Neuronal stem cell (in vitro differentiated cells): ENCODE data around the gene LGR4.

Experiments
- DNase-seq: peaks from one replicate; pipeline ENCODE4 v3.0.0-alpha.2; 2013; ENCODE audit warnings: low spot score
- H2AFZ ChIP-seq: one replicate; pipeline ENCODE4 v1.6.1; 2013; ENCODE audit warnings: mild to moderate bottlenecking, low read length, inconsistent platforms
- H2AK5ac ChIP-seq: 2 replicates; pipeline ENCODE4 v1.6.1; 2013; ENCODE audit warnings: low read depth, mild to moderate bottlenecking, inconsistent platforms, low read length, moderate library complexity, mixed read lengths
- H2BK120ac ChIP-seq: 2 replicates; pipeline ENCODE4 v1.6.1; 2013; ENCODE audit warnings: low read depth, mild to moderate bottlenecking, inconsistent platforms, low read length, moderate library complexity, mixed read lengths
- H2BK12ac ChIP-seq: one replicate; pipeline ENCODE4 v1.6.1; 2013; ENCODE audit warnings: low read length, inconsistent platforms
- H2BK15ac ChIP-seq: 2 replicates; pipeline ENCODE4 v1.6.1; 2013; ENCODE audit warnings: mild to moderate bottlenecking, low read length, inconsistent platforms, mixed read lengths
- H2BK5ac ChIP-seq: one replicate; pipeline ENCODE4 v1.6.1; 2013; ENCODE audit warnings: inconsistent platforms, mild to moderate bottlenecking, low read length, moderate library complexity
- H3K14ac ChIP-seq: one replicate; pipeline ENCODE4 v1.6.1; 2013; ENCODE audit warnings: low read length, inconsistent platforms
- H3K18ac ChIP-seq: 2 replicates; pipeline ENCODE4 v1.6.1; 2013; ENCODE audit warnings: low read length, inconsistent platforms
- H3K23ac ChIP-seq: 2 replicates; pipeline ENCODE4 v1.6.1; 2013; ENCODE audit warnings: low read depth, mild to moderate bottlenecking, mixed read lengths, low read length, inconsistent platforms; ENCODE audit not compliant: poor library complexity
- H3K27ac ChIP-seq: replicated peaks from 3 replicates; pipeline ENCODE4 v1.5.1; 2013; ENCODE audit warnings: low read length, inconsistent platforms
- H3K27me3 ChIP-seq, 3 experiments: 2 replicates each; pipeline ENCODE4 v1.6.1; 2013; ENCODE audit warnings: low read length in 3 of 3, mild to moderate bottlenecking in 2 of 3, inconsistent platforms in 1 of 3, low read depth in 1 of 3, mixed read lengths in 1 of 3, moderate library complexity in 1 of 3; ENCODE audit not compliant: control insufficient read depth in 3 of 3, insufficient read depth in 3 of 3
- H3K36me3 ChIP-seq, 2 donors: replicated peaks in 1 of 2; 2 replicates each; pipeline ENCODE4 v1.6.1; 2013; ENCODE audit warnings: low read length in 2 of 2; ENCODE audit not compliant: control insufficient read depth in 2 of 2, insufficient read depth in 2 of 2
- H3K4ac ChIP-seq: 2 replicates; pipeline ENCODE4 v1.6.1; 2013; ENCODE audit warnings: inconsistent platforms, mild to moderate bottlenecking, low read length, moderate library complexity
- H3K4me1 ChIP-seq, 2 donors: 1 replicate in 1 of 2; 2 replicates in 1 of 2; pipeline ENCODE4 v1.6.1; 2013; ENCODE audit warnings: low read length in 2 of 2, low read depth in 1 of 2; ENCODE audit not compliant: control insufficient read depth in 2 of 2, insufficient read depth in 1 of 2
- H3K4me2 ChIP-seq: one replicate; pipeline ENCODE4 v1.6.1; 2013; ENCODE audit warnings: mild to moderate bottlenecking, low read length, inconsistent platforms; ENCODE audit not compliant: insufficient read depth, poor library complexity, severe bottlenecking
- H3K4me3 ChIP-seq, 2 donors: 2 replicates each; pipeline ENCODE4 v1.5.1; 2013; ENCODE audit warnings: low read length in 2 of 2, mild to moderate bottlenecking in 2 of 2, inconsistent platforms in 1 of 2, moderate library complexity in 1 of 2
- H3K79me1 ChIP-seq: one replicate; pipeline ENCODE4 v1.6.1; 2013; ENCODE audit warnings: low read depth, mild to moderate bottlenecking, inconsistent platforms, low read length, moderate library complexity
- H3K9ac ChIP-seq: one replicate; pipeline ENCODE4 v1.6.1; 2013; ENCODE audit warnings: mild to moderate bottlenecking, low read depth, low read length, inconsistent platforms; ENCODE audit not compliant: poor library complexity
- H3K9me3 ChIP-seq, 2 donors: replicated peaks in 1 of 2; 2 replicates each; pipeline versions ENCODE3 to v1.6.1; 2013; ENCODE audit warnings: low read length in 2 of 2, mild to moderate bottlenecking in 2 of 2, inconsistent platforms in 1 of 2, low read depth in 1 of 2, mixed read lengths in 1 of 2, moderate library complexity in 1 of 2; ENCODE audit not compliant: control insufficient read depth in 2 of 2, insufficient read depth in 1 of 2
- H4K8ac ChIP-seq: one replicate; pipeline ENCODE4 v1.6.1; 2013; ENCODE audit warnings: low read depth, mild to moderate bottlenecking, inconsistent platforms, low read length, moderate library complexity
- H4K91ac ChIP-seq: one replicate; pipeline ENCODE4 v1.6.1; 2013; ENCODE audit warnings: low read length, low read depth, mild to moderate bottlenecking, inconsistent platforms; ENCODE audit not compliant: poor library complexity
- WGBS, 2 donors: extraction: QIAGEN DNeasy Blood & Tissue Kit; methylation state at CpG; one replicate each; pipeline ENCODE4 v1.1.7; 2013; ENCODE audit warnings: missing lambda C conversion rate in 2 of 2, mixed read lengths in 1 of 2; ENCODE audit not compliant: insufficient read length in 2 of 2, insufficient replicate concordance in 1 of 2; ENCODE audit errors: extremely low coverage in 2 of 2; 5-methylcytosine and 5-hydroxymethylcytosine counted together

The LGR4 gene

GRCh38 chr11:27373856-27374602 lies 98.6 kb downstream of the LGR4 start:
- Histone ChIP-seq H2AK5ac (no peak overlapping the region), H4K91ac (no peak overlapping the region), H3K36me3 (peaks cover 26 to 93% of the 10 kb centered on the region in 2 donors), H2BK12ac (no peak overlapping the region), H3K9me3 (no peaks in the 10 kb centered on the region), H2AFZ (no peak overlapping the region), H2BK15ac (no peak overlapping the region), H3K23ac (no peak overlapping the region), H2BK120ac (no peak overlapping the region), H4K8ac (no peak overlapping the region), H3K4ac (no peak overlapping the region), H3K79me1 (no peaks in the 10 kb centered on the region), H3K14ac (no peak overlapping the region), H3K18ac (no peak overlapping the region), H3K27me3 (no peaks in the 10 kb centered on the region), H3K27ac (no peak overlapping the region), H3K4me1 (no peaks in the 10 kb centered on the region), H3K4me2 (no peak overlapping the region), H2BK5ac (no peak overlapping the region), H3K9ac (no peak overlapping the region), H3K4me3 (no peak overlapping the region)
- no CpG with 5 or more reads among the region's 6 CpGs for WGBS, 2 donors
- DNase-seq, result no peak

- Histone ChIP-seq H3K23ac (no peak overlapping the region), H2BK5ac (no peak overlapping the region), H3K9me3 (no peaks in the 10 kb centered on the region), H2BK120ac (no peak overlapping the region), H2BK12ac (no peak overlapping the region), H3K27me3 (no peaks in the 10 kb centered on the region), H3K27ac (no peak overlapping the region), H4K8ac (no peak overlapping the region), H2BK15ac (no peak overlapping the region), H3K18ac (no peak overlapping the region), H3K36me3 (peaks cover 25 to 93% of the 10 kb centered on the region in 2 donors), H4K91ac (no peak overlapping the region), H3K4me2 (no peak overlapping the region), H3K14ac (no peak overlapping the region), H3K4me3 (no peak overlapping the region), H3K4ac (no peak overlapping the region), H2AK5ac (no peak overlapping the region), H2AFZ (no peak overlapping the region), H3K9ac (no peak overlapping the region), H3K4me1 (no peaks in the 10 kb centered on the region), H3K79me1 (no peaks in the 10 kb centered on the region)
- no peak for DNase-seq
- WGBS, 2 donors, result no CpG with 5 or more reads among the region's 3 CpGs
Measured at GRCh38 chr11:27373392-27373791, 99.2 kb downstream of the LGR4 start.

- no peak overlapping the region for H3K14ac ChIP-seq
- H3K79me1 ChIP-seq, result no peaks in the 10 kb centered on the region
- no peak overlapping the region for H2BK12ac ChIP-seq
- no peak overlapping the region for H3K18ac ChIP-seq
- no peak overlapping the region for H3K4ac ChIP-seq
- DNase-seq, result no peak
- no peak overlapping the region for H3K9ac ChIP-seq
- no peak overlapping the region for H2AK5ac ChIP-seq
- H4K8ac ChIP-seq, result no peak overlapping the region
- no peaks in the 10 kb centered on the region for H3K9me3 ChIP-seq
- H2BK5ac ChIP-seq, result no peak overlapping the region
- H4K91ac ChIP-seq, result no peak overlapping the region
- no peak overlapping the region for H2BK15ac ChIP-seq
- no peaks in the 10 kb centered on the region for H3K27me3 ChIP-seq
- H3K23ac ChIP-seq, result no peak overlapping the region
- no peaks in the 10 kb centered on the region for H3K4me1 ChIP-seq
- H3K4me2 ChIP-seq, result no peak overlapping the region
- H2AFZ ChIP-seq, result no peak overlapping the region
- no CpG with 5 or more reads among the region's 2 CpGs for WGBS, 2 donors
- no peak overlapping the region for H3K27ac ChIP-seq
- no peak overlapping the region for H3K4me3 ChIP-seq
- H3K36me3 ChIP-seq, result peaks cover 30 to 95% of the 10 kb centered on the region in 2 donors
- H2BK120ac ChIP-seq, result no peak overlapping the region
Measured at GRCh38 chr11:27372164-27372563, 100.4 kb downstream of the LGR4 start.

- Histone ChIP-seq H3K79me1 (no peaks in the 10 kb centered on the region), H3K4ac (no peak overlapping the region), H2BK15ac (no peak overlapping the region), H4K91ac (no peak overlapping the region), H3K23ac (no peak overlapping the region), H3K36me3 (peaks cover 26 to 92% of the 10 kb centered on the region in 2 donors), H3K4me2 (no peak overlapping the region), H2AK5ac (no peak overlapping the region), H2BK5ac (no peak overlapping the region), H3K27me3 (no peaks in the 10 kb centered on the region), H4K8ac (no peak overlapping the region), H3K9ac (no peak overlapping the region), H3K4me3 (no peak overlapping the region), H2AFZ (no peak overlapping the region), H3K4me1 (no peaks in the 10 kb centered on the region), H3K9me3 (no peaks in the 10 kb centered on the region), H2BK12ac (no peak overlapping the region), H3K18ac (no peak overlapping the region), H2BK120ac (no peak overlapping the region), H3K14ac (no peak overlapping the region), H3K27ac (no peak overlapping the region)
- no peak for DNase-seq
Measured at GRCh38 chr11:27371489-27371888, 101.1 kb downstream of the LGR4 start.
